Spinal cord (tissue), 10 donors: ENCODE results near the gene TMEM255B. TPM values are rescaled to one million over a fixed set of nuclear protein-coding genes. Genes with fewer than 3 reads are reported as not detected.

Experiments
- DNase-seq, 6 donors: peaks; one replicate each; pipeline versions ENCODE4 v3.0.0 to v3.0.0-alpha.2; 2013 to 2015; ENCODE audit warnings: low spot score in 6 of 6, low read depth in 4 of 6
- H3K27ac ChIP-seq: one replicate; pipeline ENCODE4 v1.5.1; 2013; ENCODE audit warnings: low read depth, low read length, control low read depth
- H3K27me3 ChIP-seq: one replicate; pipeline ENCODE4 v1.6.1; 2013; ENCODE audit warnings: low read length; ENCODE audit not compliant: control insufficient read depth, insufficient read depth
- H3K36me3 ChIP-seq: one replicate; pipeline ENCODE4 v1.6.1; 2013; ENCODE audit warnings: low read length; ENCODE audit not compliant: control insufficient read depth, insufficient read depth
- H3K4me1 ChIP-seq: one replicate; pipeline ENCODE4 v1.6.1; 2013; ENCODE audit warnings: low read length; ENCODE audit not compliant: control insufficient read depth, insufficient read depth
- H3K4me3 ChIP-seq: one replicate; pipeline ENCODE4 v1.5.1; 2013; ENCODE audit warnings: low read depth, low read length, control low read depth
- H3K9me3 ChIP-seq: one replicate; pipeline ENCODE4 v1.6.1; 2013; ENCODE audit warnings: low read length; ENCODE audit not compliant: control insufficient read depth, insufficient read depth
- WGBS: methylation state at CpG from one replicate; pipeline ENCODE4 v1.1.5; 2013; ENCODE audit warnings: missing lambda C conversion rate; ENCODE audit not compliant: insufficient coverage; 5-methylcytosine and 5-hydroxymethylcytosine counted together
- polyA plus RNA-seq, 2 donors: library from polyadenylated mRNA; unstranded; fragments of 120-200 nt; gene quantifications; one replicate each; pipeline ENCODE4 v1.2.1, GENCODE V29; 2013; ENCODE audit not compliant: insufficient read length in 2 of 2
- total RNA-seq, 2 donors: library from RNA; depleted of rRNA in 1 of 2; stranded (reverse); fragments of 120-200 nt in 1 of 2; fragments of >200 nt in 1 of 2; gene quantifications; one replicate each; pipeline versions ENCODE4 v1.2.3 to v1.2.4, GENCODE V29; 2013 to 2014
- donor health status: healthy.

Gene TMEM255B
- total and polyA plus RNA-seq, 4 donors: 1.4 to 5.6 (median 3.4) TPM

- peak in 1 of 6 donors; percentile 76 for DNase-seq
- H3K27ac ChIP-seq: no peak overlapping the region
- no peak overlapping the region for H3K4me3 ChIP-seq
Measured at GRCh38 chr13:113837560-113838355, 78.7 kb downstream of the TMEM255B start.

GRCh38 chr13:113838711-113839201 is 79.7 kb downstream of the TMEM255B start:
- no peak for DNase-seq
- Histone ChIP-seq H3K9me3 (no peaks in the 10 kb centered on the region), H3K27ac (no peak overlapping the region), H3K27me3 (no peaks in the 10 kb centered on the region), H3K36me3 (peaks cover 72% of the 10 kb centered on the region), H3K4me3 (no peak overlapping the region), H3K4me1 (peaks cover 58% of the 10 kb centered on the region)
- WGBS: 85% methylated on average over 6 of the region's 8 CpGs

More at GRCh38 chr13:113837560-113838355, 78.7 kb downstream of the TMEM255B start:
- H3K36me3 ChIP-seq: peaks cover 70% of the 10 kb centered on the region
- 61% methylated on average over 15 of the region's 16 CpGs for WGBS
- no peaks in the 10 kb centered on the region for H3K9me3 ChIP-seq
- H3K27me3 ChIP-seq: no peaks in the 10 kb centered on the region
- peaks cover 58% of the 10 kb centered on the region for H3K4me1 ChIP-seq

- H3K27me3 ChIP-seq: no peaks in the 10 kb centered on the region
- peaks cover 58% of the 10 kb centered on the region for H3K4me1 ChIP-seq
- DNase-seq: peak in 1 of 6 donors; percentile 33
- H3K27ac ChIP-seq: peak overlapping the region; percentile 47
- peaks cover 69% of the 10 kb centered on the region for H3K36me3 ChIP-seq
- H3K9me3 ChIP-seq: no peaks in the 10 kb centered on the region
- no peak overlapping the region for H3K4me3 ChIP-seq
- 79% methylated on average over 21 of the region's 24 CpGs for WGBS
Measured at GRCh38 chr13:113839536-113840204, 80.6 kb downstream of the TMEM255B start.

GRCh38 chr13:113840541-113841352 is 81.7 kb downstream of the TMEM255B start:
- Histone ChIP-seq H3K4me1 (peaks cover 54% of the 10 kb centered on the region), H3K9me3 (no peaks in the 10 kb centered on the region), H3K4me3 (no peak overlapping the region), H3K36me3 (peaks cover 64% of the 10 kb centered on the region), H3K27me3 (no peaks in the 10 kb centered on the region), H3K27ac (peak overlapping the region; percentile 47)
- WGBS: 45% methylated on average over 35 of the region's 35 CpGs
- DNase-seq: peak in 2 of 6 donors; percentile 80 to 85

GRCh38 chr13:113841353-113841650 is 82.3 kb downstream of the TMEM255B start:
- DNase-seq: no peak
- Histone ChIP-seq H3K4me1 (peaks cover 51% of the 10 kb centered on the region), H3K9me3 (no peaks in the 10 kb centered on the region), H3K27me3 (no peaks in the 10 kb centered on the region), H3K36me3 (peaks cover 67% of the 10 kb centered on the region), H3K4me3 (no peak overlapping the region), H3K27ac (no peak overlapping the region)
- WGBS: 68% methylated on average over 15 of the region's 15 CpGs

GRCh38 chr13:113842336-113843062 is 83.5 kb downstream of the TMEM255B start:
- no peaks in the 10 kb centered on the region for H3K9me3 ChIP-seq
- H3K4me1 ChIP-seq: peaks cover 43% of the 10 kb centered on the region
- 92% methylated on average over 28 of the region's 29 CpGs for WGBS
- H3K27ac ChIP-seq: no peak overlapping the region
- no peak overlapping the region for H3K4me3 ChIP-seq
- peaks cover 67% of the 10 kb centered on the region for H3K36me3 ChIP-seq
- no peak for DNase-seq
- H3K27me3 ChIP-seq: no peaks in the 10 kb centered on the region

- peaks cover 61% of the 10 kb centered on the region for H3K36me3 ChIP-seq
- WGBS: 93% methylated on average over 24 of the region's 30 CpGs
- H3K4me1 ChIP-seq: peaks cover 37% of the 10 kb centered on the region
Measured at GRCh38 chr13:113843063-113843654, 84.1 kb downstream of the TMEM255B start.

GRCh38 chr13:113843864-113844556 is 85.0 kb downstream of the TMEM255B start:
- peaks cover 28% of the 10 kb centered on the region for H3K4me1 ChIP-seq
- no peak for DNase-seq
- H3K27me3 ChIP-seq: no peaks in the 10 kb centered on the region
- 81% methylated on average over 26 of the region's 26 CpGs for WGBS
- peaks cover 54% of the 10 kb centered on the region for H3K36me3 ChIP-seq
- H3K4me3 ChIP-seq: no peak overlapping the region
- no peak overlapping the region for H3K27ac ChIP-seq
- no peaks in the 10 kb centered on the region for H3K9me3 ChIP-seq

More at GRCh38 chr13:113843063-113843654, 84.1 kb downstream of the TMEM255B start:
- Histone ChIP-seq H3K4me3 (no peak overlapping the region), H3K9me3 (no peaks in the 10 kb centered on the region), H3K27me3 (no peaks in the 10 kb centered on the region), H3K27ac (no peak overlapping the region)
- DNase-seq: no peak
